ENCODE measurements around the gene LYPLA2. TPM values are rescaled to one million over a fixed set of nuclear protein-coding genes. Genes with fewer than 3 reads are reported as not detected.

The LYPLA2 gene
- polyA plus RNA-seq, 1 of the 3 experiments (the other 2 are of a cell fraction): 109 TPM

DNA sequence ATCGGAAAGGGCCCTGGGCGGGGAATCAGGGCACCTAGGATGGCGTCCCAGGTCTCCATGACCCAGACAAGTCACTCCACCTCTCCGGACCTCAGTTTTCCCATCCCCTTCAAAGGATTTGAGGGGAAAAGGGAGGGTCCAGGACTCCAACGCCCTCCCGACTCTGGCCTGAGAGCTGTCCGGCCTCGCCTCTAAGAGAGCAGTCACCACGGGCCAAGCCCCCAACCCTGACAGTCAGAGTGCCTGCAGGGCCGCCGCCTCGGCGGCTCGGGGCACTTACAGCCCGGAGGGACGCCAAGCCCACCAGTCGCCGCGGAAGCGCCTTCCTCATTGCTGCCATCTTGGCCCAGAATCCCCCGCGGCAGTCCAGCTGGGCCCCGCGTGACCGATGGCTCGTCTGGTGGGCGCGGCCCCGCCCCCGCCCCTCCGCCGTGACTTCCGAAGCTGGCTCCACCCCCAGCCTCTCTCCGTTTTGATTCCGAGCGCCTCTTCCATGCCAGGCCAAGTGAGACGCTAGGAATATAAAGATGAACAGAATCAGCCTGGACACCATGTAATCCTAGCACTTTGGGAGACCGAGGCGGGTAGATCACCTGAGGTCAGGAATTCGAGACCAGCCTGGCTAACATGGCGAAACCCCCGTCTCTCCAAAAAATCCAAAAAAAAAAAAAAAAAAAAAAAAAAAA lies 34.3 kb downstream of the LYPLA2 start, which contains the start of gene HMGCL (continued):
- TF ChIP-seq YY1 (IDR thresholded peaks at IDR 0.05; ENCODE audit: low read depth): peak; percentile 96
- TF ChIP-seq, protein P1, sequence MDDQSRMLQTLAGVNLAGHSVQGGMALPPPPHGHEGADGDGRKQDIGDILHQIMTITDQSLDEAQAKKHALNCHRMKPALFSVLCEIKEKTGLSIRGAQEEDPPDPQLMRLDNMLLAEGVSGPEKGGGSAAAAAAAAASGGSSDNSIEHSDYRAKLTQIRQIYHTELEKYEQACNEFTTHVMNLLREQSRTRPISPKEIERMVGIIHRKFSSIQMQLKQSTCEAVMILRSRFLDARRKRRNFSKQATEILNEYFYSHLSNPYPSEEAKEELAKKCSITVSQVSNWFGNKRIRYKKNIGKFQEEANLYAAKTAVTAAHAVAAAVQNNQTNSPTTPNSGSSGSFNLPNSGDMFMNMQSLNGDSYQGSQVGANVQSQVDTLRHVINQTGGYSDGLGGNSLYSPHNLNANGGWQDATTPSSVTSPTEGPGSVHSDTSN (IDR thresholded peaks at IDR 0.05): peak; percentile 76
- TF ChIP-seq SMC3 (IDR thresholded peaks at IDR 0.05; ENCODE audit: low read depth, low read length): no peak
- TF ChIP-seq, protein P2, sequence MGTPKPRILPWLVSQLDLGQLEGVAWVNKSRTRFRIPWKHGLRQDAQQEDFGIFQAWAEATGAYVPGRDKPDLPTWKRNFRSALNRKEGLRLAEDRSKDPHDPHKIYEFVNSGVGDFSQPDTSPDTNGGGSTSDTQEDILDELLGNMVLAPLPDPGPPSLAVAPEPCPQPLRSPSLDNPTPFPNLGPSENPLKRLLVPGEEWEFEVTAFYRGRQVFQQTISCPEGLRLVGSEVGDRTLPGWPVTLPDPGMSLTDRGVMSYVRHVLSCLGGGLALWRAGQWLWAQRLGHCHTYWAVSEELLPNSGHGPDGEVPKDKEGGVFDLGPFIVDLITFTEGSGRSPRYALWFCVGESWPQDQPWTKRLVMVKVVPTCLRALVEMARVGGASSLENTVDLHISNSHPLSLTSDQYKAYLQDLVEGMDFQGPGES (IDR thresholded peaks at IDR 0.05; ENCODE audit: low read depth, low read length): no peak
- no peak for TF ChIP-seq EZH2phosphoT487 (IDR thresholded peaks at IDR 0.05; ENCODE audit: borderline replicate concordance, low read depth)
- no peak for TF ChIP-seq MEF2A (IDR thresholded peaks at IDR 0.05; ENCODE audit: borderline replicate concordance, low read depth)
- TF ChIP-seq TAF1 (IDR thresholded peaks at IDR 0.05; ENCODE audit: borderline replicate concordance, low read depth, low read length): peak; percentile 98
- no peak for TF ChIP-seq TEAD4 (IDR thresholded peaks at IDR 0.05; ENCODE audit: borderline replicate concordance, insufficient read depth)
- peak; percentile 78 for TF ChIP-seq CHD2 (IDR thresholded peaks at IDR 0.05; ENCODE audit: low read length, partially characterized antibody)
- TF ChIP-seq SIN3A (IDR thresholded peaks at IDR 0.05; ENCODE audit: borderline replicate concordance, low read depth, low read length): peak; percentile 87; the same call in 1 of the 2 replicates
- TF ChIP-seq FOXM1 (IDR thresholded peaks at IDR 0.05; ENCODE audit: low read depth): no peak
- peak; percentile 62; the same call in 1 of the 2 replicates for TF ChIP-seq MXI1 (IDR thresholded peaks at IDR 0.05; ENCODE audit: low read depth, low read length)
- TF ChIP-seq, protein P3, sequence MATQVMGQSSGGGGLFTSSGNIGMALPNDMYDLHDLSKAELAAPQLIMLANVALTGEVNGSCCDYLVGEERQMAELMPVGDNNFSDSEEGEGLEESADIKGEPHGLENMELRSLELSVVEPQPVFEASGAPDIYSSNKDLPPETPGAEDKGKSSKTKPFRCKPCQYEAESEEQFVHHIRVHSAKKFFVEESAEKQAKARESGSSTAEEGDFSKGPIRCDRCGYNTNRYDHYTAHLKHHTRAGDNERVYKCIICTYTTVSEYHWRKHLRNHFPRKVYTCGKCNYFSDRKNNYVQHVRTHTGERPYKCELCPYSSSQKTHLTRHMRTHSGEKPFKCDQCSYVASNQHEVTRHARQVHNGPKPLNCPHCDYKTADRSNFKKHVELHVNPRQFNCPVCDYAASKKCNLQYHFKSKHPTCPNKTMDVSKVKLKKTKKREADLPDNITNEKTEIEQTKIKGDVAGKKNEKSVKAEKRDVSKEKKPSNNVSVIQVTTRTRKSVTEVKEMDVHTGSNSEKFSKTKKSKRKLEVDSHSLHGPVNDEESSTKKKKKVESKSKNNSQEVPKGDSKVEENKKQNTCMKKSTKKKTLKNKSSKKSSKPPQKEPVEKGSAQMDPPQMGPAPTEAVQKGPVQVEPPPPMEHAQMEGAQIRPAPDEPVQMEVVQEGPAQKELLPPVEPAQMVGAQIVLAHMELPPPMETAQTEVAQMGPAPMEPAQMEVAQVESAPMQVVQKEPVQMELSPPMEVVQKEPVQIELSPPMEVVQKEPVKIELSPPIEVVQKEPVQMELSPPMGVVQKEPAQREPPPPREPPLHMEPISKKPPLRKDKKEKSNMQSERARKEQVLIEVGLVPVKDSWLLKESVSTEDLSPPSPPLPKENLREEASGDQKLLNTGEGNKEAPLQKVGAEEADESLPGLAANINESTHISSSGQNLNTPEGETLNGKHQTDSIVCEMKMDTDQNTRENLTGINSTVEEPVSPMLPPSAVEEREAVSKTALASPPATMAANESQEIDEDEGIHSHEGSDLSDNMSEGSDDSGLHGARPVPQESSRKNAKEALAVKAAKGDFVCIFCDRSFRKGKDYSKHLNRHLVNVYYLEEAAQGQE (IDR thresholded peaks at IDR 0.05; ENCODE audit: low read depth, low read length): peak; percentile 74
- TF ChIP-seq ELF1 (IDR thresholded peaks at IDR 0.05): peak; percentile 80

Measured in SK-N-SH (cell line).